ENCODE measurements around the gene PDE11A.

GRCh38 chr2:178082408-178083045, 9.9 kb upstream of the PDE11A start:
- TF ChIP-seq CTCF (IDR thresholded peaks at IDR 0.05) (no peak), POLR2A (IDR thresholded peaks at IDR 0.05) (no peak)

All from adrenal gland (tissue), 5 donors.